ENCODE results near the gene METTL9.

Gene METTL9

GRCh38 chr16:21637032-21637968 is 37.9 kb downstream of the METTL9 start:
- no peaks in the 10 kb centered on the region; the same call in 1 of the 2 replicates for H3F3A ChIP-seq (ENCODE audit: low read depth)
- no peaks in the 10 kb centered on the region for H3K9me2 ChIP-seq (replicated peaks; ENCODE audit: low read depth, low read length)
- H3K4me2 ChIP-seq (ENCODE audit: low read depth, low read length, poor library complexity, severe bottlenecking) = no peak overlapping the region
- H4K20me1 ChIP-seq (ENCODE audit: insufficient read depth, low read length, poor library complexity, severe bottlenecking) = peaks cover 8% of the 10 kb centered on the region
- peaks cover 8% of the 10 kb centered on the region for H3K4me1 ChIP-seq (ENCODE audit: insufficient read depth, low read length, poor library complexity, severe bottlenecking)
- no peak overlapping the region for H3K9ac ChIP-seq (ENCODE audit: low read depth, low read length, poor library complexity, severe bottlenecking)
- H3K36me3 ChIP-seq (ENCODE audit: insufficient read depth, low read length) = peaks cover 7% of the 10 kb centered on the region; the same call in 1 of the 2 replicates
- H3K27me3 ChIP-seq (ENCODE audit: insufficient read depth, low read length, poor library complexity, severe bottlenecking) = no peaks in the 10 kb centered on the region
- H3K79me2 ChIP-seq (ENCODE audit: insufficient read depth, low read length) = peaks cover 13% of the 10 kb centered on the region; the same call in 1 of the 2 replicates
- no peaks in the 10 kb centered on the region for H3K9me3 ChIP-seq (ENCODE audit: insufficient read depth, low read depth, low read length)
- H3K4me3 ChIP-seq (ENCODE audit: low read length, poor library complexity, severe bottlenecking) = no peak overlapping the region
- H2AFZ ChIP-seq (ENCODE audit: low read length) = no peak overlapping the region
- TF ChIP-seq, protein P1, sequence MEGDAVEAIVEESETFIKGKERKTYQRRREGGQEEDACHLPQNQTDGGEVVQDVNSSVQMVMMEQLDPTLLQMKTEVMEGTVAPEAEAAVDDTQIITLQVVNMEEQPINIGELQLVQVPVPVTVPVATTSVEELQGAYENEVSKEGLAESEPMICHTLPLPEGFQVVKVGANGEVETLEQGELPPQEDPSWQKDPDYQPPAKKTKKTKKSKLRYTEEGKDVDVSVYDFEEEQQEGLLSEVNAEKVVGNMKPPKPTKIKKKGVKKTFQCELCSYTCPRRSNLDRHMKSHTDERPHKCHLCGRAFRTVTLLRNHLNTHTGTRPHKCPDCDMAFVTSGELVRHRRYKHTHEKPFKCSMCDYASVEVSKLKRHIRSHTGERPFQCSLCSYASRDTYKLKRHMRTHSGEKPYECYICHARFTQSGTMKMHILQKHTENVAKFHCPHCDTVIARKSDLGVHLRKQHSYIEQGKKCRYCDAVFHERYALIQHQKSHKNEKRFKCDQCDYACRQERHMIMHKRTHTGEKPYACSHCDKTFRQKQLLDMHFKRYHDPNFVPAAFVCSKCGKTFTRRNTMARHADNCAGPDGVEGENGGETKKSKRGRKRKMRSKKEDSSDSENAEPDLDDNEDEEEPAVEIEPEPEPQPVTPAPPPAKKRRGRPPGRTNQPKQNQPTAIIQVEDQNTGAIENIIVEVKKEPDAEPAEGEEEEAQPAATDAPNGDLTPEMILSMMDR (conservative IDR thresholded peaks at IDR 0.05; ENCODE audit: low read length) = no peak
- TF ChIP-seq EZH2phosphoT487 (IDR thresholded peaks at IDR 0.05; ENCODE audit: borderline replicate concordance) = no peak

DNA sequence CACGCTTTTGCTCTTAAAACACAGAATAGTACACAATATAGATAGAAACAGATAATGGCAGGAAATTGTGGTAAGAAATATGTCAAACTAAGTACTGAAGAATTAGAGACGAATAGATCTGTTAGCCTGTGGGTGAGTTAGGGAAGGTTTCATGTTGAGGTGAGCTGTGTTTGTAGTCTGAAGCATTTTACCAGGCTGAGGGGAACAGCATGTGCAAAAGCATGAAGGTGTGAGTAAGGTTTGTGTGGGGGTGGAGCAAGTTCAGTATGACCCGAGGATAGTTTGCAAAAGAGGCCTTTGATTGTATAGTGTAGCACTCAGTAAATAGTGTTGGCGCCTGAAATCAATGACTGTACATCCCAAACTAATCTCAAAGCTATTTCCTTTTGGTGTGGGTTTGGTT is 39.2 kb downstream of the METTL9 start:
- Histone ChIP-seq H3K4me2 (ENCODE audit: low read depth, low read length, poor library complexity, severe bottlenecking) (no peak overlapping the region), H3K36me3 (ENCODE audit: insufficient read depth, low read length) (peaks cover 7% of the 10 kb centered on the region; the same call in 1 of the 2 replicates), H3K9me2 (replicated peaks; ENCODE audit: low read depth, low read length) (no peaks in the 10 kb centered on the region), H3K4me3 (ENCODE audit: low read length, poor library complexity, severe bottlenecking) (no peak overlapping the region), H4K20me1 (ENCODE audit: insufficient read depth, low read length, poor library complexity, severe bottlenecking) (peaks cover 8% of the 10 kb centered on the region), H3F3A (ENCODE audit: low read depth) (no peaks in the 10 kb centered on the region; the same call in 1 of the 2 replicates), H3K4me1 (ENCODE audit: insufficient read depth, low read length, poor library complexity, severe bottlenecking) (peaks cover 8% of the 10 kb centered on the region), H3K9ac (ENCODE audit: low read depth, low read length, poor library complexity, severe bottlenecking) (no peak overlapping the region), H3K27me3 (ENCODE audit: insufficient read depth, low read length, poor library complexity, severe bottlenecking) (no peaks in the 10 kb centered on the region), H3K9me3 (ENCODE audit: insufficient read depth, low read depth, low read length) (no peaks in the 10 kb centered on the region), H3K79me2 (ENCODE audit: insufficient read depth, low read length) (peaks cover 18% of the 10 kb centered on the region), H2AFZ (ENCODE audit: low read length) (no peak overlapping the region)
- TF ChIP-seq, protein P1 (conservative IDR thresholded peaks at IDR 0.05; ENCODE audit: low read length) = no peak
- no peak for TF ChIP-seq EZH2phosphoT487 (IDR thresholded peaks at IDR 0.05; ENCODE audit: borderline replicate concordance)

GRCh38 chr16:21639493-21639892 is 40.1 kb downstream of the METTL9 start:
- no peak overlapping the region for H3K4me3 ChIP-seq (ENCODE audit: low read length, poor library complexity, severe bottlenecking)
- H3K9me3 ChIP-seq (ENCODE audit: insufficient read depth, low read depth, low read length) = no peaks in the 10 kb centered on the region
- H4K20me1 ChIP-seq (ENCODE audit: insufficient read depth, low read length, poor library complexity, severe bottlenecking) = peaks cover 8% of the 10 kb centered on the region
- no peak for TF ChIP-seq EZH2phosphoT487 (IDR thresholded peaks at IDR 0.05; ENCODE audit: borderline replicate concordance)
- TF ChIP-seq, protein P1 (conservative IDR thresholded peaks at IDR 0.05; ENCODE audit: low read length) = no peak
- peaks cover under 1% of the 10 kb centered on the region; the same call in 1 of the 2 replicates for H3K36me3 ChIP-seq (ENCODE audit: insufficient read depth, low read length)
- H3K79me2 ChIP-seq (ENCODE audit: insufficient read depth, low read length) = peaks cover 26% of the 10 kb centered on the region
- no peaks in the 10 kb centered on the region; the same call in 1 of the 2 replicates for H3F3A ChIP-seq (ENCODE audit: low read depth)
- no peaks in the 10 kb centered on the region for H3K27me3 ChIP-seq (ENCODE audit: insufficient read depth, low read length, poor library complexity, severe bottlenecking)
- H2AFZ ChIP-seq (ENCODE audit: low read length) = no peak overlapping the region
- no peak overlapping the region for H3K9ac ChIP-seq (ENCODE audit: low read depth, low read length, poor library complexity, severe bottlenecking)
- H3K4me1 ChIP-seq (ENCODE audit: insufficient read depth, low read length, poor library complexity, severe bottlenecking) = peaks cover 8% of the 10 kb centered on the region
- no peaks in the 10 kb centered on the region for H3K9me2 ChIP-seq (replicated peaks; ENCODE audit: low read depth, low read length)
- no peak overlapping the region for H3K4me2 ChIP-seq (ENCODE audit: low read depth, low read length, poor library complexity, severe bottlenecking)

Data from Loucy (cell line).